IPS-NIHi7 (cell line): Measurements from ENCODE around the gene GSTT2.
"Not testable (repeated sequence)": the region's sequence is repeated elsewhere in the genome, so short reads cannot be mapped to it uniquely, and the experiment has no call there.

ENCODE experiments used
- DNase-seq: peaks from one replicate; pipeline ENCODE4 v3.0.0; 2012; ENCODE audit warnings: mixed read lengths; ENCODE audit errors: extremely low spot score

The GSTT2 gene

GRCh38 chr22:23979557-23980240 is at the start of gene GSTT2:
GSTT2 (plus strand) TSS chr22:23980134.
- DNase-seq: not testable (repeated sequence)

GRCh38 chr22:23938328-23939016 is 41.5 kb upstream of the GSTT2 start:
- DNase-seq: no peak

GRCh38 chr22:23939017-23939357 is 40.9 kb upstream of the GSTT2 start:
- no peak for DNase-seq

- DNase-seq: not testable (repeated sequence)
Observed at GRCh38 chr22:23940166-23940565, 39.8 kb upstream of the GSTT2 start.

GRCh38 chr22:23947391-23947790 is 32.5 kb upstream of the GSTT2 start:
- DNase-seq: not testable (repeated sequence)

- DNase-seq: not testable (repeated sequence)
Observed at GRCh38 chr22:23949764-23950163, 30.2 kb upstream of the GSTT2 start.

- DNase-seq: peak; percentile 30
Observed at GRCh38 chr22:23951383-23951782, 28.6 kb upstream of the GSTT2 start.

- DNase-seq: not testable (repeated sequence)
Observed at GRCh38 chr22:23952794-23953405, 27.0 kb upstream of the GSTT2 start.

GRCh38 chr22:23953485-23953884 is 26.4 kb upstream of the GSTT2 start:
- DNase-seq: not testable (repeated sequence)

- not testable (repeated sequence) for DNase-seq
Observed at GRCh38 chr22:23954193-23954990, 25.5 kb upstream of the GSTT2 start.

GRCh38 chr22:23954991-23955305 is 25.0 kb upstream of the GSTT2 start:
- DNase-seq: not testable (repeated sequence)

GRCh38 chr22:23955886-23956285 is 24.0 kb upstream of the GSTT2 start:
- not testable (repeated sequence) for DNase-seq

- DNase-seq: peak; percentile 60
Observed at GRCh38 chr22:23956301-23956900, 23.5 kb upstream of the GSTT2 start.

- DNase-seq: not testable (repeated sequence)
Observed at GRCh38 chr22:23961084-23961771, 18.7 kb upstream of the GSTT2 start, which contains the start of gene GSTT2B. GSTT2B (minus strand) TSS chr22:23961195; CDS start chr22:23961131, 64 bp downstream.

GRCh38 chr22:23966094-23966493 is 13.8 kb upstream of the GSTT2 start:
- DNase-seq: not testable (repeated sequence)

GRCh38 chr22:23966568-23966967 is 13.4 kb upstream of the GSTT2 start, which contains the start of gene DDTL:
DDTL (plus strand) TSS chr22:23966888; CDS start chr22:23966915, 27 bp downstream.
- DNase-seq: not testable (repeated sequence)

GRCh38 chr22:23969071-23969470 is 10.9 kb upstream of the GSTT2 start:
- DNase-seq: no peak

- DNase-seq: peak; percentile 0
Observed at GRCh38 chr22:23970201-23970641, 9.7 kb upstream of the GSTT2 start.

GRCh38 chr22:23970816-23971486 is 9.0 kb upstream of the GSTT2 start:
- peak; percentile 3 for DNase-seq

- peak; percentile 0 for DNase-seq
Observed at GRCh38 chr22:23971927-23972326, 8.0 kb upstream of the GSTT2 start.
